SK-N-SH (cell line): ENCODE results near the gene THOC7. TPM values are rescaled to one million over a fixed set of nuclear protein-coding genes. Genes with fewer than 3 reads are reported as not detected.

Experiments
- CTCF ChIA-PET: fragments of 300-600, 350-600 bp; formaldehyde crosslinking; extraction: SDS; loops from one replicate; lab custom pipeline; 2021; lab: Yijun Ruan, JAX
- POLR2A ChIA-PET: fragments of 350-600 bp; sonication (Branson Sonifier 250); formaldehyde crosslinking; extraction: SDS; loops from one replicate; lab custom pipeline; 2020; ENCODE audit warnings: antibody characterized with exemption, inconsistent platforms; lab: Yijun Ruan, JAX
- DNase-seq: peaks from one replicate; pipeline ENCODE4 v3.0.0; 2012
- H2AFZ ChIP-seq: fragments of 200-600 bp; sonication (generic); 2 replicates; pipeline ENCODE4 v1.8.1; 2016; ENCODE audit warnings: antibody characterized with exemption, mild to moderate bottlenecking, low read depth
- H3F3A ChIP-seq: fragments of 200-600 bp; sonication (generic); replicated peaks from 2 replicates; pipeline ENCODE3; 2016; ENCODE audit warnings: antibody characterized with exemption, mild to moderate bottlenecking; ENCODE audit not compliant: insufficient read depth
- H3K27ac ChIP-seq, 2 experiments: fragments of 200-500 bp in 1 of 2; fragments of 200-600 bp in 1 of 2; sonication (Bioruptor generic) in 1 of 2; sonication (generic), shearing (Covaris generic) in 1 of 2; 2 replicates each; pipeline versions ENCODE4 v1.5.1 to v1.6.1; 2014 to 2016; ENCODE audit warnings: low read depth in 2 of 2, inconsistent platforms in 1 of 2, low read length in 1 of 2, mild to moderate bottlenecking in 1 of 2, mixed read lengths in 1 of 2
- H3K27me3 ChIP-seq: fragments of 200-600 bp; sonication (generic), shearing (Covaris generic); 2 replicates; pipeline ENCODE4 v1.6.1; 2016; ENCODE audit warnings: mixed run types; ENCODE audit not compliant: insufficient read depth
- H3K36me3 ChIP-seq, 2 experiments: fragments of 200-500 bp in 1 of 2; fragments of 200-600 bp in 1 of 2; sonication (Bioruptor generic) in 1 of 2; sonication (generic) in 1 of 2; replicated peaks in 1 of 2; 2 replicates each; pipeline versions ENCODE3 to v1.5.1; 2014 to 2016; ENCODE audit warnings: low read length in 1 of 2, mild to moderate bottlenecking in 1 of 2; ENCODE audit not compliant: insufficient read depth in 2 of 2, control insufficient read depth in 1 of 2
- H3K4me1 ChIP-seq, 2 experiments: fragments of 200-500 bp in 1 of 2; fragments of 200-600 bp in 1 of 2; sonication (Bioruptor generic) in 1 of 2; sonication (generic), shearing (Covaris generic) in 1 of 2; 2 replicates each; pipeline versions ENCODE4 v1.5.1 to v1.6.1; 2014 to 2016; ENCODE audit warnings: low read depth in 1 of 2, low read length in 1 of 2, mixed run types in 1 of 2; ENCODE audit not compliant: insufficient read depth in 2 of 2, control insufficient read depth in 1 of 2
- H3K4me2 ChIP-seq: fragments of 200-600 bp; sonication (generic), shearing (Covaris generic); 2 replicates; pipeline ENCODE4 v1.6.1; 2017; ENCODE audit warnings: mixed run types
- H3K4me3 ChIP-seq, 2 experiments: fragments of 200-500 bp in 1 of 2; fragments of 200-600 bp in 1 of 2; sonication (Bioruptor generic) in 1 of 2; sonication (generic), shearing (Covaris generic) in 1 of 2; 2 replicates each; pipeline versions ENCODE4 v1.5.1 to v1.8.1; 2014 to 2016; ENCODE audit warnings: low read depth in 2 of 2, inconsistent platforms in 1 of 2, low read length in 1 of 2, mild to moderate bottlenecking in 1 of 2, mixed read lengths in 1 of 2, moderate library complexity in 1 of 2
- H3K79me2 ChIP-seq: fragments of 200-600 bp; sonication (generic); 2 replicates; pipeline ENCODE4 v1.8.1; 2017; ENCODE audit warnings: mild to moderate bottlenecking; ENCODE audit not compliant: insufficient read depth
- H3K9ac ChIP-seq: fragments of 200-600 bp; sonication (generic); 2 replicates; pipeline ENCODE4 v1.6.1; 2017; ENCODE audit warnings: mixed run types
- H3K9me2 ChIP-seq: fragments of 200-600 bp; sonication (generic); 2 replicates; pipeline ENCODE4 v1.6.1; 2017; ENCODE audit warnings: mixed run types
- H3K9me3 ChIP-seq: fragments of 200-600 bp; sonication (generic); 2 replicates; pipeline ENCODE4 v1.6.1; 2017; ENCODE audit warnings: mixed run types, mild to moderate bottlenecking, moderate library complexity
- H4K20me1 ChIP-seq: fragments of 200-600 bp; sonication (generic); 2 replicates; pipeline ENCODE4 v1.6.1; 2017; ENCODE audit warnings: mild to moderate bottlenecking, mixed run types; ENCODE audit not compliant: insufficient read depth
- EP300 ChIP-seq, 2 experiments: IDR thresholded peaks; 2 replicates each; pipeline versions ENCODE4 v1.4.0 to v1.6.1; 2012; ENCODE audit warnings: borderline replicate concordance in 1 of 2, low read depth in 1 of 2, low read length in 1 of 2
- FOSL2 ChIP-seq: IDR thresholded peaks from 2 replicates; pipeline ENCODE4 v1.4.0; 2012; ENCODE audit warnings: low read depth, mild to moderate bottlenecking, moderate library complexity, borderline replicate concordance
- FOXJ3 ChIP-seq: sonication (generic); formaldehyde crosslinking; IDR thresholded peaks from 2 replicates; pipeline ENCODE4 v1.5.1; 2020; ENCODE audit warnings: mild to moderate bottlenecking, missing genetic modification reagents
- FOXM1 ChIP-seq: IDR thresholded peaks from 2 replicates; pipeline ENCODE4 v1.4.0; 2012; ENCODE audit warnings: low read depth, mild to moderate bottlenecking
- GABPA ChIP-seq: IDR thresholded peaks from 2 replicates; pipeline ENCODE4 v1.4.0; 2012; ENCODE audit warnings: low read depth, mild to moderate bottlenecking
- GATA2 ChIP-seq: sonication (generic); formaldehyde crosslinking; IDR thresholded peaks from 2 replicates; pipeline ENCODE4 v1.5.0; 2020; ENCODE audit warnings: mild to moderate bottlenecking, missing genetic modification reagents
- IRF3 ChIP-seq: fragments of 150-350 bp; IDR thresholded peaks from 2 replicates; pipeline ENCODE4 v1.6.1; 2016; ENCODE audit warnings: mild to moderate bottlenecking, low read depth, low read length
- JUND ChIP-seq: IDR thresholded peaks from 2 replicates; pipeline ENCODE4 v1.4.0; 2012
- MAX ChIP-seq: IDR thresholded peaks from 2 replicates; pipeline ENCODE4 v1.4.0; 2012; ENCODE audit warnings: low read depth
- NFIC ChIP-seq: IDR thresholded peaks from 2 replicates; pipeline ENCODE4 v1.4.0; 2012; ENCODE audit warnings: borderline replicate concordance
- NRF1 ChIP-seq: IDR thresholded peaks from 2 replicates; pipeline ENCODE4 v1.6.1; 2012; ENCODE audit warnings: low read depth, mild to moderate bottlenecking, low read length
- RXRA ChIP-seq: IDR thresholded peaks from 2 replicates; pipeline ENCODE4 v1.4.0; 2012; ENCODE audit warnings: low read depth, mild to moderate bottlenecking, borderline replicate concordance
- SIN3A ChIP-seq: IDR thresholded peaks from 2 replicates; pipeline ENCODE4 v1.6.1; 2012; ENCODE audit warnings: low read depth, mild to moderate bottlenecking, low read length, moderate library complexity, borderline replicate concordance
- TAF1 ChIP-seq: IDR thresholded peaks from 2 replicates; pipeline ENCODE4 v1.6.1; 2012; ENCODE audit warnings: low read depth, mild to moderate bottlenecking, low read length, moderate library complexity, borderline replicate concordance
- TCF12 ChIP-seq: IDR thresholded peaks from 2 replicates; pipeline ENCODE4 v1.4.0; 2012
- TEAD4 ChIP-seq: IDR thresholded peaks from 2 replicates; pipeline ENCODE4 v1.4.0; 2012; ENCODE audit warnings: mild to moderate bottlenecking, borderline replicate concordance; ENCODE audit not compliant: insufficient read depth
- ZBTB33 ChIP-seq: IDR thresholded peaks from 2 replicates; pipeline ENCODE4 v1.4.0; 2012; ENCODE audit warnings: low read depth, borderline replicate concordance
- WGBS: methylation state at CpG from one replicate; pipeline ENCODE4 v1.1.6; 2017; ENCODE audit warnings: low lambda C conversion rate; 5-methylcytosine and 5-hydroxymethylcytosine counted together
- polyA plus RNA-seq, 3 experiments: library from polyadenylated mRNA; depleted of rRNA; stranded (reverse); fragments of >200 nt; gene quantifications; 2 replicates each; pipeline ENCODE4 v1.2.3, GENCODE V29; 2012
- TF ChIP-seq, protein P1 (sequence below): IDR thresholded peaks from 2 replicates; pipeline ENCODE4 v1.4.0; 2012; ENCODE audit warnings: low read depth, borderline replicate concordance

Gene THOC7
- polyA plus RNA-seq, 1 of the 3 experiments (the other 2 are of a cell fraction): 35.6 TPM

- peak overlapping the region in 1 of 2 experiments; percentile 27; a peak in 1 of 4 replicates for H3K27ac ChIP-seq
These were observed 39.3 kb downstream of the THOC7 start for GRCh38 chr3:63824309-63824708.

DNA sequence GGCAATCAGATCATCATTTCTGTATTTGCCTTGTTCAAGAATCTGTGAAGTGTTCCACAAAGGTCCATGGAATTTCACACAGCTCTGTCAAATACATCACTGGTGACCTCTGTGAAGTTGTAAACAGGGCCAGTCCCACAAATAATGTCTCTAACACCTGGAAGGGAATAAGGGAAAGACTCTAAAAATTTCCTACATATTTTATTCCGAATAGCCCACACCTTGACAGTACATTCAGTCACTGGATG lies 44.5 kb downstream of the THOC7 start, which contains the start of gene C3orf49:
TSS of gene C3orf49 (plus strand) at position 149 of the 248 bp plus-strand sequence. CDS start 173 bp downstream, outside the sequence.
- no peaks in the 10 kb centered on the region for H3K9me3 ChIP-seq
- no peaks in the 10 kb centered on the region for H3K36me3 ChIP-seq
- H3K27me3 ChIP-seq: no peaks in the 10 kb centered on the region
- no peaks in the 10 kb centered on the region for H4K20me1 ChIP-seq
- no peak within 1 kb of the TSS for H2AFZ ChIP-seq
- H3F3A ChIP-seq: peaks cover 5% of the 10 kb centered on the region
- no peaks in the 10 kb centered on the region for H3K79me2 ChIP-seq
- H3K4me3 ChIP-seq: no peak within 1 kb of the TSS; a peak in 1 of 4 replicates
- H3K27ac ChIP-seq: no peak within 1 kb of the TSS
- no peak within 1 kb of the TSS for H3K4me2 ChIP-seq
- DNase-seq: no peak
- no peak within 1 kb of the TSS for H3K9ac ChIP-seq
- POLR2A ChIA-PET: interaction anchor here (0.6 to 1.0 kb wide), 2 partner anchors 469 to 475 kb away, joined by 3 read pairs; no protein-coding TSS in a partner anchor
- CTCF ChIA-PET: interaction anchor here (0.6 to 17.2 kb wide), 30 partner anchors 11 to 475 kb away, joined by 3 to 444 read pairs (median 4); partner anchors contain the start of genes ATXN7, SNTN and THOC7
- no peaks in the 10 kb centered on the region for H3K9me2 ChIP-seq
- WGBS: 100% methylated on average over 1 of the region's 1 CpG
- H3K4me1 ChIP-seq: peaks cover 0 to 3% of the 10 kb centered on the region in 2 experiments; a peak in 2 of 4 replicates
- TF ChIP-seq GABPA (no peak), FOSL2 (no peak), SIN3A (no peak), FOXM1 (no peak), GATA2 (no peak), TEAD4 (no peak), MAX (no peak), FOXJ3 (CRISPR knock-in tag) (no peak), ZBTB33 (no peak), TAF1 (no peak), EP300 (IDR thresholded peaks at IDR 0.05; ENCODE audit: borderline replicate concordance in 1 of 2, low read depth in 1 of 2, low read length in 1 of 2) (no peak), RXRA (no peak), TCF12 (no peak)
- TF ChIP-seq, protein P1, sequence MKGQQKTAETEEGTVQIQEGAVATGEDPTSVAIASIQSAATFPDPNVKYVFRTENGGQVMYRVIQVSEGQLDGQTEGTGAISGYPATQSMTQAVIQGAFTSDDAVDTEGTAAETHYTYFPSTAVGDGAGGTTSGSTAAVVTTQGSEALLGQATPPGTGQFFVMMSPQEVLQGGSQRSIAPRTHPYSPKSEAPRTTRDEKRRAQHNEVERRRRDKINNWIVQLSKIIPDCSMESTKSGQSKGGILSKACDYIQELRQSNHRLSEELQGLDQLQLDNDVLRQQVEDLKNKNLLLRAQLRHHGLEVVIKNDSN: no peak

More at GRCh38 chr3:63824309-63824708, 39.3 kb downstream of the THOC7 start:
- Histone ChIP-seq H4K20me1 (no peaks in the 10 kb centered on the region), H2AFZ (no peak overlapping the region), H3K4me2 (no peak overlapping the region), H3K4me3 (no peak overlapping the region), H3K79me2 (no peaks in the 10 kb centered on the region), H3K4me1 (no peaks in the 10 kb centered on the region), H3K9me2 (no peaks in the 10 kb centered on the region), H3K36me3 (peaks cover 6 to 11% of the 10 kb centered on the region in 2 experiments), H3K9ac (no peak overlapping the region), H3K27me3 (no peaks in the 10 kb centered on the region), H3F3A (peaks cover 5% of the 10 kb centered on the region), H3K9me3 (no peaks in the 10 kb centered on the region)
- ChIA-PET CTCF (interaction anchor here (0.8 to 17.2 kb wide), 3 partner anchors 135 to 465 kb away, joined by 3 to 444 read pairs (median 3); no protein-coding TSS in a partner anchor), POLR2A (no interaction called here)
- TF ChIP-seq, protein P1: no peak
- TF ChIP-seq IRF3 (no peak), TAF1 (no peak), NRF1 (no peak), GABPA (no peak), MAX (no peak), FOSL2 (peak; percentile 43; the same call in 1 of the 2 replicates), JUND (0 out of 2 replicates have a peak, but pooled peaks have one; percentile 15), NFIC (no peak), EP300 (IDR thresholded peaks at IDR 0.05; ENCODE audit: borderline replicate concordance in 1 of 2, low read depth in 1 of 2, low read length in 1 of 2) (no peak)
- 72% methylated on average over 4 of the region's 4 CpGs for WGBS
- DNase-seq: no peak
